K562 (cell line): Measurements from ENCODE around the gene NOSIP. TPM values are rescaled to one million over a fixed set of nuclear protein-coding genes. Genes with fewer than 3 reads are reported as not detected.

ENCODE experiments used
- ATAC-seq: fragments of 200-7000 bp; cut with Tn5 transposase; 3 replicates; pipeline ENCODE4 v1.9.1; 2020; ENCODE audit warnings: moderate library complexity
- BruUV-seq: library from RNA; stranded (reverse); fragments of 400-500 nt; replicated peaks from 2 replicates; lab custom pipeline; 2021; lab: Mats Ljungman, UMichigan
- CTCF ChIA-PET: fragments of 300-600 bp; formaldehyde crosslinking; extraction: SDS; loops from one replicate; lab custom pipeline; 2021; ENCODE audit warnings: low intra/inter-chr PET ratio; lab: Yijun Ruan, JAX
- POLR2A ChIA-PET: fragments of 300-600, 350-650 bp; sonication (Branson Sonifier 250); formaldehyde crosslinking; extraction: SDS; loops from one replicate; lab custom pipeline; 2021; ENCODE audit warnings: antibody characterized with exemption, inconsistent platforms; lab: Yijun Ruan, JAX
- DNase-seq, 4 experiments: peaks; one replicate each; pipeline versions ENCODE4 v3.0.0 to v3.0.0-alpha.2; 2011 to 2018; ENCODE audit warnings: low spot score in 3 of 4, mixed read lengths in 3 of 4; ENCODE audit errors: extremely low read depth in 1 of 4
- FAIRE-seq: peaks from 2 replicates; lab custom pipeline; 2011; peaks lifted over from hg19 to GRCh38; lab: Jason Lieb, UNC
- H2AFZ ChIP-seq: 2 replicates; pipeline ENCODE4 v1.6.0; 2011; ENCODE audit warnings: low read depth, low read length, control low read depth, inconsistent platforms
- H3K27ac ChIP-seq: fragments of 200-600 bp; 3 replicates; pipeline ENCODE4 v1.8.0; 2011; ENCODE audit warnings: low read depth, mild to moderate bottlenecking, control low read depth, inconsistent platforms, low read length, moderate library complexity, mixed read lengths; ENCODE audit errors: extremely low read depth
- H3K27me3 ChIP-seq, 2 experiments: fragments of 300-600 bp in 1 of 2; 2 replicates in 1 of 2; 3 replicates in 1 of 2; pipeline versions ENCODE4 v1.6.0 to v1.8.0; 2011; ENCODE audit warnings: inconsistent platforms in 2 of 2, low read length in 2 of 2, mild to moderate bottlenecking in 1 of 2, mixed read lengths in 1 of 2, moderate library complexity in 1 of 2; ENCODE audit not compliant: control insufficient read depth in 2 of 2, insufficient read depth in 2 of 2
- H3K36me3 ChIP-seq: fragments of 300-600 bp; 3 replicates; pipeline ENCODE4 v1.8.0; 2011; ENCODE audit warnings: mild to moderate bottlenecking, low read length, inconsistent platforms; ENCODE audit not compliant: control insufficient read depth, insufficient read depth
- H3K4me1 ChIP-seq, 2 experiments: fragments of 200-600 bp in 1 of 2; replicated peaks in 1 of 2; 2 replicates in 1 of 2; 3 replicates in 1 of 2; pipeline versions ENCODE4 v1.5.1 to v1.8.0; 2011; ENCODE audit warnings: inconsistent platforms in 2 of 2, low read length in 2 of 2, mild to moderate bottlenecking in 1 of 2, mixed read lengths in 1 of 2, moderate library complexity in 1 of 2; ENCODE audit not compliant: control insufficient read depth in 2 of 2, insufficient read depth in 2 of 2
- H3K4me2 ChIP-seq: 2 replicates; pipeline ENCODE4 v1.6.1; 2011; ENCODE audit warnings: low read length, control low read depth, inconsistent platforms, mixed read lengths; ENCODE audit not compliant: insufficient read depth
- H3K4me3 ChIP-seq: fragments of 200-600 bp; sonication (generic), shearing (Covaris generic); 2 replicates; pipeline ENCODE4 v1.5.1; 2016; ENCODE audit warnings: control low read depth, inconsistent platforms
- H3K79me2 ChIP-seq: fragments of 200-600 bp; 3 replicates; pipeline ENCODE4 v1.8.0; 2011; ENCODE audit warnings: low read length, inconsistent platforms; ENCODE audit not compliant: control insufficient read depth, insufficient read depth
- H3K9ac ChIP-seq, 2 experiments: 2 replicates each; pipeline versions ENCODE4 v1.6.0 to v1.6.1; 2011; ENCODE audit warnings: low read depth in 2 of 2, low read length in 2 of 2, control low read depth in 1 of 2, inconsistent platforms in 1 of 2, mild to moderate bottlenecking in 1 of 2, mixed read lengths in 1 of 2; ENCODE audit not compliant: insufficient read depth in 1 of 2
- H3K9me1 ChIP-seq: one replicate; pipeline ENCODE4 v1.6.0; 2011; ENCODE audit warnings: inconsistent platforms, mild to moderate bottlenecking, low read length, moderate library complexity; ENCODE audit not compliant: control insufficient read depth, insufficient read depth
- H3K9me3 ChIP-seq: replicated peaks from 2 replicates; pipeline ENCODE4 v1.5.1; 2011; ENCODE audit warnings: low read depth, low read length, inconsistent platforms; ENCODE audit not compliant: control insufficient read depth, insufficient read depth
- H4K20me1 ChIP-seq: replicated peaks from 2 replicates; pipeline ENCODE4 v1.6.1; 2011; ENCODE audit warnings: low read length, inconsistent platforms, mixed read lengths; ENCODE audit not compliant: control insufficient read depth, insufficient read depth
- FOXA1 ChIP-seq: fragments of 450-650 bp; IDR thresholded peaks from 2 replicates; pipeline ENCODE4 v1.6.1; 2016; ENCODE audit warnings: mild to moderate bottlenecking, borderline replicate concordance
- MAFF ChIP-seq: IDR thresholded peaks from 2 replicates; pipeline ENCODE4 v1.6.1; 2012; ENCODE audit warnings: low read length, improper control_type of control experiment
- POLR2G ChIP-seq: fragments of 200-400 bp; formaldehyde crosslinking; IDR thresholded peaks from 2 replicates; pipeline ENCODE4 v1.6.1; 2017; ENCODE audit warnings: low read depth, mild to moderate bottlenecking, antibody characterized with exemption, low read length, moderate library complexity
- PRMT5 ChIP-seq: sonication (generic); formaldehyde crosslinking; IDR thresholded peaks from 2 replicates; pipeline ENCODE4 v1.5.0; 2020; ENCODE audit warnings: missing genetic modification reagents
- WGBS: fragments of 100-300 bp; shearing (Covaris generic); methylation state at CpG from one replicate; pipeline ENCODE4 v1.1.6; 2016; ENCODE audit warnings: low coverage, mixed read lengths; ENCODE audit not compliant: insufficient coverage; ENCODE audit errors: missing lambda C conversion rate; 5-methylcytosine and 5-hydroxymethylcytosine counted together
- in situ Hi-C: fragments of 300-500 bp; cut with MboI; formaldehyde crosslinking; loops from 4 replicates; pipeline ENCODE4 v1.15.0; 2018; ENCODE audit warnings: inconsistent platforms, mixed read lengths
- intact Hi-C: fragments of 100-400 bp; cut with micrococcal nuclease; formaldehyde crosslinking; loops from 2 replicates; pipeline ENCODE4 v1.14.2; 2022
- polyA plus RNA-seq, 8 experiments: library from polyadenylated mRNA; depleted of rRNA in 4 of 8; stranded (reverse) in 5 of 8; unstranded in 3 of 8; fragments of >200 nt; fragmentation: Nextera tagmentation in 2 of 8; fragmentation: Illumina TruSeq in 1 of 8; extraction: Ambion mirVana in 2 of 8; extraction: Trizol in 1 of 8; gene quantifications; 2 replicates each; pipeline versions ENCODE4 v1.2.1 to v1.2.3, GENCODE V29; 2011 to 2014; ENCODE audit warnings: inconsistent platforms in 1 of 8, missing spikeins in 1 of 8
- total RNA-seq, 7 experiments: library from RNA; depleted of rRNA in 6 of 7; stranded (reverse); fragments of >200 nt in 6 of 7; fragmentation: Illumina TruSeq in 2 of 7; extraction: Trizol in 2 of 7; gene quantifications; 2 replicates each; pipeline versions ENCODE4 v1.2.1 to v1.2.3, GENCODE V29; 2011 to 2021; ENCODE audit warnings: low replicate concordance in 1 of 7

The NOSIP gene
- total and polyA plus RNA-seq, 9 of the 15 experiments (the other 6 are each of a cell fraction or from before 2014, with no cell fraction given), result 14.4 to 153 (median 79.9) TPM

DNA sequence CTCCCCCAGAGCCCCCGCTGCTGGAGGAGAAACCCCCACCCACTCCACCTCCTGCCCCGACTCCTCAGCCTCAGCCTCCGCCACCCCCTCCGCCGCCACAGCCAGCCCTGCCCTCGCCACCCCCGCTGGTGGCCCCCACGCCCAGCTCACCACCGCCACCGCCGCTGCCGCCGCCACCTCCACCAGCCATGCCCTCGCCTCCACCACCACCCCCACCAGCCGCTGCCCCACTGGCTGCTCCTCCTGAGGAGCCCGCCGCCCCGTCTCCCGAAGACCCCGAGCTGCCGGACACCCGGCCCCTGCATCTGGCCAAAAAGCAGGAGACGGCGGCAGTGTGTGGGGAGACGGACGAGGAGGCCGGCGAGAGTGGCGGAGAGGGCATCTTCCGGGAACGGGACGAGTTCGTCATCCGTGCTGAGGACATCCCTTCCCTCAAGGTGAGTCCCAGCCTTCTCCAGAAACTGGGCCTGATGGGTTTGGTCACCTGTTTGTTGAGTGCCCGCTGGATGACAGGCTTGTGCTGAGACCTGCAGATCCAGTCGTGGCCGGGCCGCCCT lies 21.2 kb upstream of the NOSIP start:
- no peak overlapping the region for H3K9ac ChIP-seq
- ATAC-seq, result no peak
- H3K9me1 ChIP-seq, result no peaks in the 10 kb centered on the region
- H3K9me3 ChIP-seq, result no peaks in the 10 kb centered on the region
- H3K4me3 ChIP-seq, result no peak overlapping the region
- no peaks in the 10 kb centered on the region for H3K27me3 ChIP-seq
- no peak for TF ChIP-seq FOXA1
- TF ChIP-seq MAFF, result no peak
- TF ChIP-seq POLR2G, result peak; percentile 51; the same call in 1 of the 2 replicates
- no peak for TF ChIP-seq PRMT5 (CRISPR knock-in tag)
- TF ChIP-seq, all 486 proteins: peak for 1
- H4K20me1 ChIP-seq, result 0 out of 2 replicates have a peak, but pooled peaks cover 5% of the 10 kb centered on the region
- peak in 1 of 4 experiments; percentile 8 for DNase-seq
- no peak for FAIRE-seq
- POLR2A ChIA-PET, result interaction anchor here (0.7 kb wide), 1 partner anchor 40 kb away, joined by 3 read pairs; no protein-coding TSS in a partner anchor
- peaks cover 84% of the 10 kb centered on the region for H3K36me3 ChIP-seq
- H2AFZ ChIP-seq, result no peak overlapping the region
- BruUV-seq, result no TSS peak
- no peak overlapping the region for H3K27ac ChIP-seq
- in situ Hi-C loops (no loop called here), intact Hi-C loops (no loop called here)
- H3K4me2 ChIP-seq, result no peak overlapping the region
- CTCF ChIA-PET, result no interaction called here
- H3K4me1 ChIP-seq, result peaks cover 0 to 16% of the 10 kb centered on the region in 2 experiments; a peak in 2 of 5 replicates
- H3K79me2 ChIP-seq, result peaks cover 7% of the 10 kb centered on the region; the same call in 2 of the 3 replicates
- 93% methylated on average over 16 of the region's 38 CpGs for WGBS
